SK-N-SH treated with all-trans-retinoic acid at 6 μM for 48 hours (cell line): Measurements from ENCODE around the gene ZMYND19.

Source experiments
- CREB5 ChIP-seq: fragments of 250-450 bp; sonication (Bioruptor Pico); IDR thresholded peaks from 2 replicates; pipeline ENCODE4 v1.5.1; 2020; ENCODE audit warnings: low read depth, mild to moderate bottlenecking, moderate library complexity
- ISL1 ChIP-seq: fragments of 250-450 bp; sonication (Bioruptor Pico); IDR thresholded peaks from 2 replicates; pipeline ENCODE4 v2.1.2; 2022; ENCODE audit warnings: mild to moderate bottlenecking, moderate library complexity
- RARB ChIP-seq: fragments of 250-450 bp; sonication (Bioruptor Pico); IDR thresholded peaks from 2 replicates; pipeline ENCODE4 v1.8.0; 2021; ENCODE audit warnings: mild to moderate bottlenecking, moderate library complexity
- SNAI2 ChIP-seq: fragments of 250-450 bp; sonication (Bioruptor Pico); IDR thresholded peaks from 2 replicates; pipeline ENCODE4 v1.5.0; 2020; ENCODE audit warnings: mild to moderate bottlenecking, moderate library complexity
- TSHZ2 ChIP-seq: fragments of 250-450 bp; sonication (Bioruptor Pico); IDR thresholded peaks from 2 replicates; pipeline ENCODE4 v1.5.0; 2020; ENCODE audit warnings: mild to moderate bottlenecking, moderate library complexity

- TF ChIP-seq CREB5 (CRISPR knock-in tag), result no peak
- TF ChIP-seq SNAI2 (CRISPR knock-in tag), result no peak
- TF ChIP-seq TSHZ2 (CRISPR knock-in tag), result no peak
- TF ChIP-seq RARB, result no peak
- TF ChIP-seq ISL1, result no peak
Measured at GRCh38 chr9:137619240-137620047, 29.1 kb upstream of the ZMYND19 start.
